GM12872 (cell line): ENCODE data around the gene SNX21.

Experiments
- TF ChIP-seq, protein P1 (sequence below): IDR thresholded peaks from 3 replicates; pipeline ENCODE4 v1.5.1; 2011; ENCODE audit warnings: low read depth, mild to moderate bottlenecking, low read length, moderate library complexity; ENCODE audit not compliant: insufficient read depth

Gene SNX21

DNA sequence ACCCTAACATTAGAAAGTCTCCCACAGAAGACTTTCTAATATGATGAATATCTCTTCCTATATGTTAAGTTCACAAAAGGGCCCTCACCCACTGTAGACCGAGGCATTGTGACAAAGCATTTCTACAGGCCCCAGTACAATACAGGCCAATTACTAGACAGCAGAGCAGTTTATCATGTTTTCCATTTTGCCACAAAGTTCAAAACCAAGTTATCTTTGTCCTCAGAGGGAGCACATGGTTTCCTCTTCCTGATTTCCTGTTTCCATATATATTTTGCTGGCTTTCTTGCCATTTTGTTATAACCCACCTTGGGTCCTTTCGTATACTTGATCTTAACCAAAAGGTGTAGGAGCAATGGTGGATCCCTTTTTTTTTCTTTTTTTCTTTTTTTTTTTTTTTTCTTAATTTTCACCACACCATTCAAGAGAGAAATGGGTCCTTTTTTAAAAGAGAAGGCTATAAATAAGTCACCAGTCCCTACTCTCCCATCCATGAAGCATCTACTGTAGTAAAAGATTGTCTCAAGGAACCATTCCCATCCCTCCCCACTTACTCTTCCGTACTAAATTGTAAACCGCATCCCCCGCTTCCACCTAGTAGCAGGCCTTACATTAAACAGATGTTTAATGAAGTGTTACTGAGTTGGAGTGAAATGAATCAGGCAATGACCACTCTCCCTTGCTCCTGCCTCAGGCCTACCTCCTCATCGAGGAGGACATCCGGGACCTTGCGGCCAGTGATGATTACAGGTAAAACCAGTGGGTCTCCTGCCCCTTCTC lies 23.2 kb upstream of the SNX21 start:
- TF ChIP-seq, protein P1, sequence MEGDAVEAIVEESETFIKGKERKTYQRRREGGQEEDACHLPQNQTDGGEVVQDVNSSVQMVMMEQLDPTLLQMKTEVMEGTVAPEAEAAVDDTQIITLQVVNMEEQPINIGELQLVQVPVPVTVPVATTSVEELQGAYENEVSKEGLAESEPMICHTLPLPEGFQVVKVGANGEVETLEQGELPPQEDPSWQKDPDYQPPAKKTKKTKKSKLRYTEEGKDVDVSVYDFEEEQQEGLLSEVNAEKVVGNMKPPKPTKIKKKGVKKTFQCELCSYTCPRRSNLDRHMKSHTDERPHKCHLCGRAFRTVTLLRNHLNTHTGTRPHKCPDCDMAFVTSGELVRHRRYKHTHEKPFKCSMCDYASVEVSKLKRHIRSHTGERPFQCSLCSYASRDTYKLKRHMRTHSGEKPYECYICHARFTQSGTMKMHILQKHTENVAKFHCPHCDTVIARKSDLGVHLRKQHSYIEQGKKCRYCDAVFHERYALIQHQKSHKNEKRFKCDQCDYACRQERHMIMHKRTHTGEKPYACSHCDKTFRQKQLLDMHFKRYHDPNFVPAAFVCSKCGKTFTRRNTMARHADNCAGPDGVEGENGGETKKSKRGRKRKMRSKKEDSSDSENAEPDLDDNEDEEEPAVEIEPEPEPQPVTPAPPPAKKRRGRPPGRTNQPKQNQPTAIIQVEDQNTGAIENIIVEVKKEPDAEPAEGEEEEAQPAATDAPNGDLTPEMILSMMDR = no peak

DNA sequence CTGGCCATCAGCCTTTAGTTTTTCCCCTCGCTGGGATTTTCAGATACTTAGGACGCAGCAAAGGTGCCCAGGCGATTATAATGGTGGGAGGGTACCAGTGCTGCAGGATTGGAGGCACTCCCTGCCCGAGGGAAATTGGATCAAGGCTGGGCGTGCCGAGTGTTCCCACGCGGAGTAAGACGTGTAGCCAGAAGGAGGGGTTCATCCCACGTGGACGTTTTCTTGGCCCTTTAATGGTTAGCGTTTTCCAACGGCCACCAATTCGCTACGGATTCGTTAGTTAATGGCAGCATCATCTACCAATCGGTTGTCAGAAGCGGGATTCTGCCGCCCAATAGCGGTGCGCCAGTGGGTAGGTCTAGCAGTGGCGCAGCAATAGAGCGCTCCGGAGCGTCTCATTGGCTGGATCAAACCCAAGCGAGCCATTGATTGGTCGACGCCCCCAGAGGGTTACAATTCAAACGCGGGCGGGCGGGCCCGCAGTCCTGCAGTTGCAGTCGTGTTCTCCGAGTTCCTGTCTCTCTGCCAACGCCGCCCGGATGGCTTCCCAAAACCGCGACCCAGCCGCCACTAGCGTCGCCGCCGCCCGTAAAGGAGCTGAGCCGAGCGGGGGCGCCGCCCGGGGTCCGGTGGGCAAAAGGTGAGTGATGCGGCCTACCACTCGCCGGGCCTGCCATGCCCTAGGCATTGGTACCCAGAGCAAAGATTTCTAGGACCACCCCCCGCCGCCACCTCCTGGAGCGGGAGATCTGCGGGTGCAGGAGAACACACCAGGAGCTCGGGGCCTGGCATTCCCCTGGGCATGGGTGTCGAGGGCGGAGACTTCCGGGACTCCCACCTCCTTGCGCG lies 21.2 kb upstream of the SNX21 start, which contains the start of gene UBE2C:
Gene UBE2C, plus strand, starts transcription at position 488 of the 849 bp plus-strand sequence. Its CDS starts 52 bp downstream, at position 540.
- TF ChIP-seq, protein P1 = no peak

DNA sequence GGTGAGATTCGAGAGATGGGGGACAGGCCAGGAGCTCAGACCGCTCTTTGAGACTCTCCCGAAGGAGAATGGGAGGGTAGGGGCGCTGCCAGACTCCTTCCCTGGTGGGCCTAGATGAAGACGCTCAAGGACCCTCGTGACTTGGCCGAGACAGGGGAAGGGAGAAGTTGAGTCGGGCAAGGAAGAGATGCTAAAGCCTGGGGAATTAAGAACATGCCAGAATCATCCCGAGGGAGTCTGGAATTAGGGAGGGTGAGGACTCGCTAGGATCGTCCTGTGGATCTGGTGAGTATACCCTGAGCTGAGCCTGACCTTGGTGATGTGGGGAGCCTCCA lies 20.6 kb upstream of the SNX21 start:
- TF ChIP-seq, protein P1 = no peak

DNA sequence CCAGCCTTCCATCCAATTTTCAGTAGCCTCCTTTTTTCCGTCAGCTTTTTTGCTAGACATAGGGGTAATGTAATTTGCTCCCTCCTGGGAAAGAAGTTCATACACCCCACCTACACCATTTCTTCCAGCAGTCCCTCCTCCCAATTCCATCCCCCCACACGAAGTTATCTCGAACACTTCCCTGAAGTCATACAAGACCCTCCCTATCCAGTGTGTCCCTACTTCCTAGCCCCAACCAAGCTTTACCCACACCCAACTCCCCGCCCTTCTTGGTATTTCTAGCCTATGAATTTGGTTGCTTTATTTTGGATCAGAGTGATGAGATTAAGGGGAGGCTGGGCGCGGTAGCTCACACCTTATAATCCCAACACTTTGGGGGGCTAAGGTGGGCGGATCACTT lies 20.1 kb upstream of the SNX21 start:
- TF ChIP-seq, protein P1 = no peak

GRCh38 chr20:45814314-45814713 lies 19.3 kb upstream of the SNX21 start:
- TF ChIP-seq, protein P1 = no peak

GRCh38 chr20:45816951-45817350 lies 16.6 kb upstream of the SNX21 start:
- TF ChIP-seq, protein P1 = no peak

- TF ChIP-seq, protein P1 = no peak
Observed at GRCh38 chr20:45817376-45818194, 16.0 kb upstream of the SNX21 start.
